GM13977 (cell line): Measurements from ENCODE around the gene DACT1.

Experiments used
- DNase-seq: peaks from one replicate; pipeline ENCODE4 v3.0.0; 2012; ENCODE audit warnings: low spot score
- in situ Hi-C: fragments of 300-500 bp; cut with MboI; formaldehyde crosslinking; loops from one replicate; pipeline ENCODE4 v1.12.0; 2022; ENCODE audit warnings: low sequenced_read_pairs, low pct_unique_long_range_greater_than_20kb, mixed read lengths, inconsistent platforms; ENCODE audit not compliant: unreplicated experiment
- TF ChIP-seq, protein P1 (sequence below): IDR thresholded peaks from 2 replicates; pipeline ENCODE4 v1.5.1; 2012; ENCODE audit warnings: mild to moderate bottlenecking, control low read depth; ENCODE audit not compliant: insufficient read depth; ENCODE audit errors: extremely low read depth, missing control alignments

The DACT1 gene

DNA sequence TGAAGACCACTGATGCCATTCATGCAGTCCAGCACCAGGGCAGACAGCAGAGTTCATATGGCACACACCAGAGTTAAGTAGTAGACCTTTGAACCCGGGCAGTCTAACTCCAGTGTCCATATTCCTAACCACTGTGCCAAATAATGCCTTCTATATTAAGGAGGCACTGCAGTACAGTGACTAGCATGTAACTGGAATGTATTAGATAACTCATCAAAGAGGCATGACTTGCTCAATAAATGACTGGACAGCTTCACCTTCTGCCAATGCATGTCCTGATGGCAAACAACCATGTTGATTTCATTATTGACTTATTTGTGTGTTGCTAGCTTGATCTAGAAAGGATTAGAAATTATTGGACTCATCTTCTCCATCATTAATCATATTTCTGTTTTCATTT lies 40.2 kb downstream of the DACT1 start:
- DNase-seq = no peak
- in situ Hi-C loops = no loop called here
- TF ChIP-seq, protein P1, sequence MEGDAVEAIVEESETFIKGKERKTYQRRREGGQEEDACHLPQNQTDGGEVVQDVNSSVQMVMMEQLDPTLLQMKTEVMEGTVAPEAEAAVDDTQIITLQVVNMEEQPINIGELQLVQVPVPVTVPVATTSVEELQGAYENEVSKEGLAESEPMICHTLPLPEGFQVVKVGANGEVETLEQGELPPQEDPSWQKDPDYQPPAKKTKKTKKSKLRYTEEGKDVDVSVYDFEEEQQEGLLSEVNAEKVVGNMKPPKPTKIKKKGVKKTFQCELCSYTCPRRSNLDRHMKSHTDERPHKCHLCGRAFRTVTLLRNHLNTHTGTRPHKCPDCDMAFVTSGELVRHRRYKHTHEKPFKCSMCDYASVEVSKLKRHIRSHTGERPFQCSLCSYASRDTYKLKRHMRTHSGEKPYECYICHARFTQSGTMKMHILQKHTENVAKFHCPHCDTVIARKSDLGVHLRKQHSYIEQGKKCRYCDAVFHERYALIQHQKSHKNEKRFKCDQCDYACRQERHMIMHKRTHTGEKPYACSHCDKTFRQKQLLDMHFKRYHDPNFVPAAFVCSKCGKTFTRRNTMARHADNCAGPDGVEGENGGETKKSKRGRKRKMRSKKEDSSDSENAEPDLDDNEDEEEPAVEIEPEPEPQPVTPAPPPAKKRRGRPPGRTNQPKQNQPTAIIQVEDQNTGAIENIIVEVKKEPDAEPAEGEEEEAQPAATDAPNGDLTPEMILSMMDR = no peak

DNA sequence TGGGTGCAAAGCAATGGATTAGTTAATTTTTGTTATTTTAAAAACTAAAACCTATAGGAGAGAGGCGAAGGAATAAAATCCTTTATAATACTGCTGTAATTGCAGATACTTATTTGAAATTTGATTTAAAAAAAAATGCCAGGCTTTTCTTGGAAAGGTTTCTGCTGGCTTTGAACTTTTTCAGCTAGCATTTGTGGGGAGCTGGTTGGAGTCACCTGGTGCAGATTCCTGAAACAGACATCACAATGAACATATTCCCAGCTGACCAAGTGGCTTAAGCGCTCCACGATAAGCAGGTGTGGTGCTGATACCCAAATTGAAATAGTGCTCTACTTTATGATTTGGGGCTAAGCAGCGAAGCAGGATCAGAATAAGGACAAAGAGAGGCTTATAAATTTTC lies 42.9 kb downstream of the DACT1 start:
- no peak for DNase-seq
- TF ChIP-seq, protein P1 = no peak
- in situ Hi-C loops = no loop called here

DNA sequence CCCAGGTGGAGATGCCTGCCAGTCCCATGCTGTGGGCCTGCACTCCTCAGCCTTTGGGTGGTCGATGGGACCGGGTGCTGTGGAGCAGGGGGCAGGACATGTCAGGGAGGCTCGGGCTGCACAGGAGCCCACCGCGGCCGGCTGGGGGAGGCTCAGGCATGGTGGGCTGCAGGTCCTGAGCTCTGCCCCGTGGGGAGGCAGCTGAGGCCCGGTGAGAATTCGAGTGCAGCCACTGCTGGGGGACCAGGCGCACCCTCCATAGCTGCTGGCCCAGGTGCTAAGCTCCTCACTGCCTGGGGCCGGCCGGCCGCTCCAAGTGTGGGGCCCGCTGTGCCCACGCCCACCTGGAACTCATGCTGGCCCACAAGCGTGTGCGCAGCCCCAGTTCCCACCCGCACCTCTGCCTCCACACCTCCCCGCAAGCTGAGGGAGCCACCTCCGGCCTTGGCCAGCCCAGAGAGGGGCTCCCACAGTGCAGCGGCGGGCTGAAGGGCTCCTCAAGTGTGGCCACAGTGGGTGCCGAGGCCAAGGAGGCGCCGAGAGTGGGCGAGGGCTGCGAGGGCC lies 49.6 kb downstream of the DACT1 start:
- no peak for DNase-seq
- TF ChIP-seq, protein P1 = no peak
- in situ Hi-C loops = no loop called here

DNA sequence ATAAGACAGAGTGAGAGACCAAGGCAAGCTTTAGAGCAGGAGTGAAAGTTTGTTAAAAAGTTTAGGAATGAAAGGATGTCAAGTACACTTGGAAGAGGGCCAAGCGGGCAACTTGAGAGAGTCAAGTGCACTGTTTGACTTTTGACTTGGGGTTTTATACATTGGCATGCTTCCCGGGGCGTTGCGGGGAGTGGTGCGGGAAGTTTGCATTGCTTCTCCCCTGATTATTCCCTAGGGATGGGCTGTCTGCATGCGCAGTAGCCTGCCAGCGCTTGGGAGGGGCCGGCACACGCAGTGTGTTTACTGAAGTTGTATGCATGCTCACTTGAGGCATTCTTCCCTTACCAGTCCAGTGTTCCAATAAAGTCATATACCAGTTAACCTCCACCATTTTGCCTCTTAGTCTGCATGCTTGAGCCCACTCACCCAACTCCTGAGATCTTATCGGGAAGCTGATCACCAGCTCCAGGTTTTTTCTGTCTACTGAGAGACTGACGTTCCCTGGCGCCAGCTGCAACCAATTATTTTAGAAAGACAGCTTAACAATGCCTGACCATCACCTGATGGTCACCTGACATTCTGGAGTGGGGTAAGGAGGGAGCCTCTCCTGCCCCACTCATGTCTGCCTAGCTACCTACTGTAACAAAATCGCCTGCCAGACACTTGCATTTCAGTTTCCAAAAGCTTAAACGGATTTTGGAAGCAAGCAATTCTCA lies 53.2 kb downstream of the DACT1 start:
- DNase-seq = no peak
- in situ Hi-C loops = no loop called here
- TF ChIP-seq, protein P1 = no peak

DNA sequence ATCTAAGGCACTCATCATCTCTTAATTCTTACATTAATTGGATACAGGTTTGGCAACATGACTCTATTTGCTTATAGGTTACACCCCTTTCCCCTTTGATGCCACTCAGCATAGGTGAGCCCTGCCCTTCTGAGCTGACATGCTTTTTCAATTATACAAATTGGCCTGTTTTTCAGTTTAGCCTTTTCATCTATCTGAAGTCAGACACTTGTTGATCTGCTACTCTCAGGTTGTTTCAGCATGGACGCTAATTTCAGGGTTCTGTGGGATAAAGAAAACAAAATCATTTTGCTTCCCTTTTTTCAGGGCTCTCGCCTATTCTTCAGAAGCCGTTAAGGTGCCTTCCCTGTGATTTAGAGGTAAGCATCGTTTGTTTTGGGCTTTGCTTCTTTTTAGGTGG lies 55.3 kb downstream of the DACT1 start:
- in situ Hi-C loops = no loop called here
- DNase-seq = no peak
- TF ChIP-seq, protein P1 = no peak

DNA sequence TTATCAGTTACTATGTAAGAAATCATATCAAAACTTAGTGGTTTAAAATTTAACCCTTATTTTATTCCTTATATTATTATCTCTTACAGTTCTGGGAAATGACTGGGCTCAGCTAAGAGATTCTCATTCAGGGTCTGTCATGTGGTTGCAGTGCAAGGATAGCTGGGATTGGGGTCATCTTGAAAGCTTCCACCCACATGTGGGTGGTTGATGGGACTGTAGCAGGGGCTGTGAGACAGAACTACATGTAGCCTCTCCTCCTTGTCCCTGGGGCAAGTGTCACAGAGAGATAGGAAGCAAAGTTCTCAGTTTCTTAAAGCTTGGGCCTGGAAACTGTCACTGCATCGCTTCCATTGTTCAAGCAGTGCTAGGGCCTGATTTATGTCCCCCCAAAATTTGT lies 57.8 kb downstream of the DACT1 start:
- in situ Hi-C loops = no loop called here
- TF ChIP-seq, protein P1 = no peak

More for the DNA sequence above, 57.8 kb downstream of the DACT1 start:
- no peak for DNase-seq
